ENCODE results near the gene CCDC85A.

Gene CCDC85A

GRCh38 chr2:56299171-56299691 lies 115.4 kb downstream of the CCDC85A start:
- peak; percentile 31 for DNase-seq (ENCODE audit: low spot score)

DNA sequence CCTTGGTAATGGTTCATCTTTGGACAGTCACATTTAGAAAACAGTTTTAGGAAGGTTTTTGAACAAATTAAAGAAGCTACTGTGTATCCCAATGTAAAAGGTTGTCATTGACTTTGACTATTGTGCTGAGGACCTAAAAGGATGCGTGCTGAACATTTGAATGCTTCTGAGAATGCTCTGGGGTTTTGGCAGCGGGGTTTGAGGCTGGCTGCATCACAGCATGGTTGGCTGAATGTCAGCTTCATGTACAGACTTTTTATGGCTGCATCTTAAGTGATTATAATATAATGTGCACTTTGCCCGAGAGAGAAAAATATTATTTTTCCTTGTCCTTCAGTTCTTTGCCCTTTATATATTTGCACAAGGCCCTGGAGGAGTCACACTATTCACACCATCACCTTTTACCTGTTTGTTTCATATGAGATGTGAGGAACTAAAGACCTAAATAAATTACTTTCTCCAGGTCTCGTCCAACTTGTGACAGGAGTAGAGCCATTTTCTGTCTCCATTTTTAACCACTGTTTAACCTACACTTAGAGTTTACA lies 125.9 kb downstream of the CCDC85A start:
- DNase-seq (ENCODE audit: low spot score): no peak

GRCh38 chr2:56313500-56313921 lies 129.7 kb downstream of the CCDC85A start:
- no peak for DNase-seq (ENCODE audit: low spot score)

DNA sequence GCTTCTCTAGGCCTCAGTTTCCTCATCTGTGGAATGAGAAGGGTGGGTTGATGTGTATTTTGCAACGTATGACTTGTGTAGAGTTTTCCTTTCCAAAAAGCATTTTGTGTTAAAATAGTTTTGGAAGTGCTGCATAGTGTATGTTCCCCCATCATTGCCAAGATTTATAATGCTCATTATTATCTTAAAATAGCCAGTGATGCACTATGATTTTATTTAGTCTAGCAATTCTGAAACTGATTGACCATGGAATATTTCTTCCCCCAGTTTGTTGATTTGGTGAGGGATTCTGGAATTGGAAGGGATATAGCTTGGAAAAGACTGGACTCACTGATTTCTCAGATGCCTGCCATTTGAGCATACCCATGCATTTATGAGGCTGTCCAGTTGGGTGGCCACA lies 130.6 kb downstream of the CCDC85A start:
- DNase-seq (ENCODE audit: low spot score): no peak

DNA sequence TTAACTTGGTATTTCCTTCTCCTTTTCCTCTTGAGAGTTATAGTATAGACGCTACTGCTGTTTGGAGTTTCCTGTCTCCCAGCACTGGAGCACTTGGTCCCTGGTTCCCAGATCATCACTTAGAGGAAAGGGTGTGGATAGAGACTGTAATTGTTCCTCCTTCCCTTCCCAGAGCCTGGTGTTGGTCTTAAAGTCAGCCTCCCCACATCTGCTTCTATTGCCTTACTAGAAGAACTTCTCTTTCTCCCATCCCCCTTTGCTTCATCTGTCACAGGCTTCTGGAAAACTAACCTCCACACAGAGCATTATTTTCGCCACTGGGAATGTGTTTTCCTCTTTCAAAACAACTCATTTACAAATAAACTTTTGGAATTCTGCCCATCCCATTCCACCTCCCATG lies 131.0 kb downstream of the CCDC85A start:
- no peak for DNase-seq (ENCODE audit: low spot score)

GRCh38 chr2:56315376-56315775 lies 131.6 kb downstream of the CCDC85A start:
- no peak for DNase-seq (ENCODE audit: low spot score)

DNA sequence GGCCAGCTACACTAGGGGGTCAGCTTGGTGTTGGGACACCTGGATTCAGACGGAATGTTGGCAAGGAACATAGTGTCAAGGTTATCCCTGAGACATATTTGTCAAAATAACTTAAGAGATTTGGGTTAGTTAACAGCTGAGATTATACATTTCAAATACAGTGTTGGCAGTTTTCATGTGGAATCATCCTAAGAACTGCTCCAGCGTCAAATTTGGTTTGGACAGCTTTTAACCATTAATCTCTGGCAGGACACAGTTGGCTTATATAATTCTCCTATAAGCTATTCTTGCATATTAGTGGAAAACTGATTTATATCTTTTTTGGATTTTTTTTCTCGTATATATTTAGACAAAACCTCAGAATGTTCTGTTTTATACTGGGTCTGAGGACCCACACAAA lies 132.2 kb downstream of the CCDC85A start:
- DNase-seq (ENCODE audit: low spot score): no peak

DNA sequence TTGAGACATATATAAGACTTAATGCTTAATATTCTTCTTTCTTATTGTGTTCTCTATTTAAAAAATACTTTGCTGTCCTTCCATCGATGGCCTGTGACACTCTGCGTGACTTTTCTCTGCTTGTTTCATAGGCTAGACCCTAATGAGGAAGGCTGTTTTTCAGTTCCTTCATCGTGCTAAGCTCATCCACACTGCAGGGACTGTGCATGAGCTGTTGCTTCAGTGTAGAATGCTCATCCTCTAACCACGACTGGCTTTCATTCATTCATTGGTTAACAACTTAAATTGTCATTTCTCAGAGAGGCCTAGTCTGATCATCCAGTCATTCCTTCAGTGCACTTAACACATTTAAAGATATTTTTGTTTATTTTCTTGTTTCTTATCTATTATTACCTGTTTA lies 134.4 kb downstream of the CCDC85A start:
- no peak for DNase-seq (ENCODE audit: low spot score)

GRCh38 chr2:56325661-56326345 lies 142.0 kb downstream of the CCDC85A start:
- DNase-seq (ENCODE audit: low spot score): no peak

- DNase-seq (ENCODE audit: low spot score): no peak
These were observed 142.6 kb downstream of the CCDC85A start for GRCh38 chr2:56326346-56326741.

- DNase-seq (ENCODE audit: low spot score): no peak
These were observed 148.0 kb downstream of the CCDC85A start for GRCh38 chr2:56331810-56332209.

DNA sequence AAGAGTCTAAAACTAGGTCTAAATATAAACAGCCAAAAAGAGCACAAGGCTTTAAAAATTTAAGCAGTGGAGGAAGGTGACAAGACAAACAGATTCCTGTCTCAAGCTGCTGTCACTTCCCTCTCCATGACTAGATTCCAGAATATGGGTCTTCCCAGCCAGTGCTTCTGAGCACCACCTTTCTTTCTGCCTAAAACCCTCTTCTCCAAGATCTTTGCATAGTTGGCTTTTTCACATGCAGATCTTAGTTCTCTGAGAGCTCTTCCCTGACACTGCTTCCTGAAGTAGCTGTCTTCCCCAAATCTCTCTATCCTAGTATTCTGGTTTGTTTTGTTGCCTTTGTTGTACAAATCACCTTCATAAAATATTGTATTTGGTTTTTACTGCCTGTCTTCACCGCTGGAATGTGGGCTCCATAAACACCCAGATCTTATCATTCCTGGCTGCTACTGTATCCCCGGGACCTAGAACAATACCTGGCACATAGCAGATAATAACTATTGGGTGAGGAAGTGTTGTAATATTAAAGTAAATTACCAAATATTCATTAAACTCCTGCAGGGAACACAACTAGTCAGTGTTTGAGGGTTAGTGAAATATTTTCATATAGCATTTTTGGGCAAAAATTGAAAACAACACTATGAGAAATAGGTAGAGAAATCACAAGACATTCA lies 150.2 kb downstream of the CCDC85A start:
- no peak for DNase-seq (ENCODE audit: low spot score)

DNA sequence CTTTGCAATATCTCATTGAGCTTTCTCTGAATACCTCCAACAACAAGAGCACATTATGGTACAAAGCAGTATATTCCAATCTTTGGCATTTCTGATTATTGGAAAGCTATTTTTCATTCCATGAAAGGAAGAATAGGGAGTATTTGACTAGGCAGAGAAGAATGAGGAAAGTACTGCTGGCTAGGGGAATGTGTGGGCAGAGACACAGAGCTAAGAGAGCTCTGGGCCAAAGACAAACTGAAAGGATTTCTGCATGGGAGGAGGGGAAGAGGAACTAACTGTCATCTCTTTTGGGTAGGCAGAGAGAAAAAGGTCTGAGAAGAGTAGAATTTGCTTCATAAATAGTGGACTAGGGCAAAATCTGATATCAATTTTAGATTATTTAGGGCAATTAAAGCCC lies 150.8 kb downstream of the CCDC85A start:
- DNase-seq (ENCODE audit: low spot score): peak; percentile 42

GRCh38 chr2:56335101-56335500 lies 151.3 kb downstream of the CCDC85A start:
- no peak for DNase-seq (ENCODE audit: low spot score)

DNA sequence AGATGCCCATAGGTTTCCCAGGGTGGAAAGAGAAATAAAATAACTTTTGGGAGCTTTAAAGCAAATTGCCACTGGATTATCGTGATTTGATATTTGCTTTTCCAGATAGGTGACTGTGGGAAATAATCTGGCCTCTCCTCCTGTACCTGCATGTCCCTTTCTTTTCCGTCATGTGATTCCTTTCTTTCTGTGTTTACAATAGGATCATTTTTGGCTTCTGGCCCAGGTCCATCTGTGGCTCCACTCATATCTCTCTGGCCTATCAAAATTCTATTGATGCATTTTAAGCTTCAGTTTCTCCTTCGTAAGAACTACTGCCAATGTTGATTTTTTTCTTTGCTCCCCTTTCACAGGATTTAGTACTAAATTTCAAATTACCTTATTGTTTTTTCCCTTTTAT lies 153.6 kb downstream of the CCDC85A start:
- no peak for DNase-seq (ENCODE audit: low spot score)

DNA sequence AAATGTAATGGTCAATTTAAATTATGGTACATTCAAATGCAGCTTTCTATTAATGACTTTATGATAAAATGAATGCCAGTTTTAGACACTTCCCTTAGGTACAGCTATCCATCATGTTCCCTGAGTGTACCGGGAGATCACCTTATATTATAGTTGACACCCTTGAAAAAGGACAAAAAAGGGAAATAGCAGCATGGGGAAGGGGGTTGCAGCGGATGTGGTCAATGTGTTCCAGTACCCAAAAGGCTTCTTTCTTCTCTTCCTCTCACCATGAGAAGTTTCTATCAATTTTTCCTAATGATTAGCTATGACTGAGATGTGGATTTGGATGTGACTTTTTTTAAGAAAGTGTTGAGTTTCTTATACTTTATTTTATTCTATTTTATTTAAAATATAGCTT lies 154.4 kb downstream of the CCDC85A start:
- DNase-seq (ENCODE audit: low spot score): no peak

GRCh38 chr2:56344771-56345170 lies 161.0 kb downstream of the CCDC85A start:
- no peak for DNase-seq (ENCODE audit: low spot score)

- DNase-seq (ENCODE audit: low spot score): no peak
These were observed 164.1 kb downstream of the CCDC85A start for GRCh38 chr2:56347881-56348280.

DNA sequence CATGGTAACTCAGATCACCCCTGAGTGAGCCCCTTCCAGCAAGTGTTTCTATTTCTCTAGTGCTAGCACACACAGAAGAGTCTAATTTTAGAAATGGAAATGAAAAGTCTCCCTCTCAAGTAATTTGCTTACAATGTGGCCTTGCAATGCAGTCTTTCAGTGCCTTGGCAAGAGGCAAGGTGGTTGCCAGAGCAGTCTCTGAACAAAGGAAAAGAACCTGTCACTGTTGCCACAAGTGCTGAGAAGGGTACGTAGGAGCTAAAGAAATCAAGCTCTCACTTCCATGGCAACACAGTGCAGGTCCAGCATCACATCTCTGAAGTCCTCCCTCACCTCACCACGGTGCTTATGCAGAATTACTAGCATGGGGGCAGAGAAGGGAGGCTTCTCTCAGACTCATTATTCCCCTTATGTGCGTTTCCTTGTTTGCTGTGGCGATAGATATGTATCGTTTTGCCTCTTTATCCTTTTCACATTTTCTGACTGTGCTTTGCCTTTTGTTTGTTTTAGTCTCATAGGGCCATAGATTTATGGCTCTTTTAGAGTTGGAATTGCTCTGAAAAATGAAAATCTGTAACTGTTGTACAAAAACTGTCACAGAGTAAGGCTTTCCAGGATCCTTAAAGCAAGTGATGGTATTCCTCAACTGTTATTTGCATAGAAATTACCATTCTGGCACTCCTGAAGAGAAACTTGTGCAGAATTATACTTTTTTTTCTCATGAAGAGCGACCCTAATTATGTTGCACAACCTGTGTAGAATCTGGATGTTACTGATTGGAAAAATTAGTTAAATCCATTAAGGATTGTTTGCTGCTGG lies 164.8 kb downstream of the CCDC85A start:
- DNase-seq (ENCODE audit: low spot score): no peak

DNA sequence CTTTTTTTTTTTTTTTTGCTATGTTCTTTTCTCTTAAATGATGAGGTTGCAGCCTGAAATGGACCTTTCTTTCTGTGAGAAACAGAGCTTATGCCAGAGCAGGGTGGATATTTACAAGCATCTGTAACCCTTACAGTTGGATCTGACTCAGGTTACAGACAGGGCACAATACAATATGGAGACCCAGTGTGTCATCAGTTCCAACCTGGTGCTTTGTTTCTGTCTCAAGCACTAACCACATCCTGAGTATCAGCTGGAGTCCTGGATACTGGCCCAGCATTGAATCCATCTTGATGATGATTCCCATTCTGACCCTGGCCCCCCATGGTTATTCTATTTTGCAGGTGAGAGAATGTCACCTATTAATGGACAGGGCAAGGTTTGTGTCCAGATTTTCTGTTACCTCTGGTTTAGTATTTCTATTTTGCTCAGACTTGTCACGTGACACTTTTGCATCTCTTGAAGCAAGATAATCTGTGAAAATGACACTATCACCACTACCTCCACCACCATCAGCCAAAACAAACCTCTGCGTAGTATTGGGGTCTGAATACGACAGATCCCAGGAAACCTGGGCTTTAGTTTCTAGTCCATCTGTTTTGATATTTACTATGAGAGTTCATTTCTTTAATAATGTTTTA lies 174.0 kb downstream of the CCDC85A start:
- no peak for DNase-seq (ENCODE audit: low spot score)

DNA sequence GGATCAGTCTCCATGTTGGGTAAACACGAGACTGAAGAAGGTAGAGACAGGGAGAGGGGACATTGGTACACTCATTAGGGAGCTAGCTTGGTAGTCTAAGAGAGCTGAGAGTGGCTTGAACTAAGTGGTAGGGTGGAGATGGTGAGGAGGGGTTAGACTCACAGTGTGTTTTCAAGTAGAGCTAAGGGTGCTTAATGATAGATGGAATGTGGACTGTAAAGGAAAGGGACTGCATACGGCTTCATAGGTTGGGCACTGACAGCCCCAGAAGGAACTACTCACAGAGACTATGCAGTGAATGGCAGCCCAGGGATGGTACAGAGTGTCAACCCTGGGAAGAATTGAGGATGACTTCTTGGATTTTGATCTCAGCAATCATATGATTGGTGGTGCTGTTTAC lies 178.1 kb downstream of the CCDC85A start:
- no peak for DNase-seq (ENCODE audit: low spot score)

GRCh38 chr2:56364902-56365301 lies 181.1 kb downstream of the CCDC85A start:
- DNase-seq (ENCODE audit: low spot score): no peak
